Stimulated activated CD4-positive, alpha-beta T cell treated with anti-CD3 and anti-CD28 coated beads, Interleukin-15, amount 100 ng/mL, for 24 hours (primary cell): Measurements from ENCODE around the gene RPL13.
"Not testable (repeated sequence)": the region's sequence is repeated elsewhere in the genome, so short reads cannot be mapped to it uniquely, and the experiment has no call there.

Source experiments
- DNase-seq: peaks from one replicate; pipeline ENCODE4 v3.0.0-alpha.2; 2020

RPL13 gene

GRCh38 chr16:89563639-89564392, 3.3 kb downstream of the RPL13 start:
- peak; percentile 34 for DNase-seq

GRCh38 chr16:89564476-89565255, 4.2 kb downstream of the RPL13 start:
- DNase-seq = peak; percentile 55

- DNase-seq = peak; percentile 69
Observed at GRCh38 chr16:89565256-89565505, 4.7 kb downstream of the RPL13 start.

- peak; percentile 82 for DNase-seq
Observed at GRCh38 chr16:89565506-89566372, 5.3 kb downstream of the RPL13 start.

- DNase-seq = no peak
Observed at GRCh38 chr16:89567656-89568594, 7.4 kb downstream of the RPL13 start.

- DNase-seq = no peak
Observed at GRCh38 chr16:89569506-89570341, 9.2 kb downstream of the RPL13 start.

GRCh38 chr16:89570342-89570923, 10.0 kb downstream of the RPL13 start:
- no peak for DNase-seq

- not testable (repeated sequence) for DNase-seq
Observed at GRCh38 chr16:89570983-89571598, 10.6 kb downstream of the RPL13 start.

GRCh38 chr16:89571636-89572035, 11.2 kb downstream of the RPL13 start:
- no peak for DNase-seq

- no peak for DNase-seq
Observed at GRCh38 chr16:89572073-89572484, 11.6 kb downstream of the RPL13 start.

GRCh38 chr16:89572485-89573205, 12.2 kb downstream of the RPL13 start:
- DNase-seq = no peak

GRCh38 chr16:89573826-89574680, 13.6 kb downstream of the RPL13 start:
- DNase-seq = no peak

- DNase-seq = peak; percentile 74
Observed at GRCh38 chr16:89574681-89575246, 14.3 kb downstream of the RPL13 start.

- DNase-seq = peak; percentile 36
Observed at GRCh38 chr16:89575247-89576152, 15.0 kb downstream of the RPL13 start, which contains the start of gene CPNE7. Gene CPNE7, plus strand, starts transcription at chr16:89575758. Its CDS starts 140 bp downstream, at chr16:89575898.

GRCh38 chr16:89576153-89577054, 15.9 kb downstream of the RPL13 start:
- no peak for DNase-seq
